Upper lobe of left lung (tissue), 4 donors: ENCODE results near the gene CNTN6.

Experiments used
- EP300 ChIP-seq, 4 donors: sonication (generic); formaldehyde crosslinking; IDR thresholded peaks; one replicate each; pipeline ENCODE4 v1.5.1; 2017; ENCODE audit warnings: antibody characterized with exemption in 4 of 4, control low read depth in 2 of 4
- TF ChIP-seq, protein P1 (sequence below), 6 experiments: fragments of 450-650 bp in 4 of 6; fragments of 200-600 bp in 2 of 6; sonication (generic) in 2 of 6; IDR thresholded peaks; one replicate each; pipeline ENCODE4 v1.5.1; 2016 to 2019; ENCODE audit warnings: antibody characterized with exemption in 6 of 6

DNA sequence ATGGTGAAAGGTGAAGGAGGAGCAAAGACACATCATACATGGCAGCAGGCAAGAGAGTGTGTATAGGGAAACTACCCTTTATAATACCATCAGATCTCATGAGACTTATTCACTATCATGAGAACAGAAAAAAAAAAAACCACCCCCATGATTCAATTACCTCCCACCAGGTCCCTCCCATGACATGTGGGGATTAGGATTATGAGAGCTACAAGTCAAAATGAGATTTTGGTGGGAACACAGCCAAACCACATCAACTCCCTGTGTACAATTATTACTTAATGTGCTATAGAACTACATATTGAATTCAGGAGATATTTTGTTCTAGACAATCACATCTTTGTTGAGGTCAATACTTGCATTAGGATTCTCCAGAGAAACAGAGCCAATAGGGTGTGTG lies 313.4 kb downstream of the CNTN6 start:
- TF ChIP-seq, protein P1, sequence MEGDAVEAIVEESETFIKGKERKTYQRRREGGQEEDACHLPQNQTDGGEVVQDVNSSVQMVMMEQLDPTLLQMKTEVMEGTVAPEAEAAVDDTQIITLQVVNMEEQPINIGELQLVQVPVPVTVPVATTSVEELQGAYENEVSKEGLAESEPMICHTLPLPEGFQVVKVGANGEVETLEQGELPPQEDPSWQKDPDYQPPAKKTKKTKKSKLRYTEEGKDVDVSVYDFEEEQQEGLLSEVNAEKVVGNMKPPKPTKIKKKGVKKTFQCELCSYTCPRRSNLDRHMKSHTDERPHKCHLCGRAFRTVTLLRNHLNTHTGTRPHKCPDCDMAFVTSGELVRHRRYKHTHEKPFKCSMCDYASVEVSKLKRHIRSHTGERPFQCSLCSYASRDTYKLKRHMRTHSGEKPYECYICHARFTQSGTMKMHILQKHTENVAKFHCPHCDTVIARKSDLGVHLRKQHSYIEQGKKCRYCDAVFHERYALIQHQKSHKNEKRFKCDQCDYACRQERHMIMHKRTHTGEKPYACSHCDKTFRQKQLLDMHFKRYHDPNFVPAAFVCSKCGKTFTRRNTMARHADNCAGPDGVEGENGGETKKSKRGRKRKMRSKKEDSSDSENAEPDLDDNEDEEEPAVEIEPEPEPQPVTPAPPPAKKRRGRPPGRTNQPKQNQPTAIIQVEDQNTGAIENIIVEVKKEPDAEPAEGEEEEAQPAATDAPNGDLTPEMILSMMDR (IDR thresholded peaks at IDR 0.05): no peak
- TF ChIP-seq EP300 (IDR thresholded peaks at IDR 0.05): no peak
